HG03432 (cell line): ENCODE results near the gene CHRNA1.

Source experiments
- ATAC-seq: cut with Tn5 transposase; IDR thresholded peaks from one replicate; pipeline ENCODE4 v1.9.1; 2021; ENCODE audit warnings: mild to moderate bottlenecking, moderate library complexity; ENCODE audit not compliant: unreplicated experiment

Gene CHRNA1

DNA sequence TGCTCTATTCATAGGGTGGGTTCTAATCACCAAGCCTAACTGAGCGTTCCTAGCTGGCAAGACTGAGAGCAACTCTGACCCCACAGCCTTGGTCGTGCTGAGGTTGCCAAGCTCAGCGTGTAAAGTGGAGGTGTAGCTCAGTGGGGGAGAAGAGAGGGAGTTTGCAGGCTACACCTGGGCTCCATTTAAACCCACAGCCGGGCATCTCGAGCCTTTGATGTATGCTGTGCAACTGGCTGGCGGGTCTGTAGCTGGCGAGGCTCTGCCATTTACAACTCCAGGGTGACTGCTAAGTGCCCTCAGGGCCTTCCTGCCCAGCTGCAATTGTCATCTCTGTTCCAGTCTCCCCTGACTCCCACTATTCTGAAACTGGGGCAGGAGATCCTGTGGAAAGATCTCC is 20.0 kb upstream of the CHRNA1 start:
- no peak for ATAC-seq

DNA sequence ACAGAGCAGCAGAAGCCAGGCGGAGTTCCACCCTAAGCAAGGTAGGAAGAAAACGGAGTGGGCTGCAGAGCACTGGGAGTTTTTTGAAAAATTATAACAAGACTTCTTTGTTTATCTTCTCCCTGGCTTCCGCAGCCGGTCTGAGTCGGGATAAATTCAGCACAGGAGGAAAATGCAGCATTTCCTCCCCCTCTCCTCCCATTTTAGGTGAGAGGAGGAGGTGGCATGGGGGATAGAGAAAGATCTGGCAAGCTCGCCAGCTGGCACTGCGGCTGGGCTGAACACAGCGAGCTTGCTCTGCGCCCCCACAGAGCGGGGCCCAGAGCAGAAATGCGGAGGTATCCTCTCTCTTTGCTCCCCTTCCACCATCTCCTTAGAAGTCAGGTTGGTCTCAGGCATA is 17.7 kb upstream of the CHRNA1 start:
- no peak for ATAC-seq

DNA sequence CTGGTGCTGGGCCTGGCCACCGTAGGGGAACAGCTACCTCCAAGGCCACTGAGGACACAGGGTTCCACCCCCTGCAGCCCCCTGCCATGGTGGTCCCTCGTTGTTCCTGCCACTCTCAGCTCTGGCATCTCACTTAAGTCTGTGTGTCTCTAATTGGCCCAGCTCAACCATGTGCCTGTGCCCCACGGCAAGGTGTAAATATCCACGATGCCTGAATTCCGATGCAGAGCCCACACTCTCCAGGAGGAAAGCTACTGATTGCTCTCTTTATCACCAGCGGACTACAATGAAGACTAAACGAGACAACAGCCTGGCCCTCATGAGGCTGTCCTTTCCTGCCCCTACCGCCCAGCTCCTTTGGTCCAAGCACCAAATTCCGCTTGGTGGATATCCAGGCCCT is 17.0 kb upstream of the CHRNA1 start:
- ATAC-seq = no peak

DNA sequence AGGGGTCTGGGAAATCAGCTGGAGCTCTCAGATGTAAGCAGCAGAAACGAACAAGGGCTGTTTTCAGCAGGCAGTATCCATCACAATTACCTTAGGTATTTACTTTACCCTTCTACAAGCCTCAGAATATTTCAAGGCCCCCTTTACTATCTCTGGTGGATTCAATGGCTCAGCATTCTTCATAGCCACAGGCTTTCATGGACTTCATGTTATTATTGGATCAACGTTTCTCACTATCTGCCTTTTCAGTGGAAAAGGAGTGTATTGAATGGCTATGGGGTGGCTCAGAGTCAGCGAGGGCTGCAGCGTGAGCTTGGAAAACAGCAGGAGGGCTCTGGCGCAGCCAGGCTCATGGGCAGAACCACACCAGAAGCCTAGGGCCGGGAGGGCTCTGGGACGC is 16.6 kb upstream of the CHRNA1 start:
- ATAC-seq = no peak

DNA sequence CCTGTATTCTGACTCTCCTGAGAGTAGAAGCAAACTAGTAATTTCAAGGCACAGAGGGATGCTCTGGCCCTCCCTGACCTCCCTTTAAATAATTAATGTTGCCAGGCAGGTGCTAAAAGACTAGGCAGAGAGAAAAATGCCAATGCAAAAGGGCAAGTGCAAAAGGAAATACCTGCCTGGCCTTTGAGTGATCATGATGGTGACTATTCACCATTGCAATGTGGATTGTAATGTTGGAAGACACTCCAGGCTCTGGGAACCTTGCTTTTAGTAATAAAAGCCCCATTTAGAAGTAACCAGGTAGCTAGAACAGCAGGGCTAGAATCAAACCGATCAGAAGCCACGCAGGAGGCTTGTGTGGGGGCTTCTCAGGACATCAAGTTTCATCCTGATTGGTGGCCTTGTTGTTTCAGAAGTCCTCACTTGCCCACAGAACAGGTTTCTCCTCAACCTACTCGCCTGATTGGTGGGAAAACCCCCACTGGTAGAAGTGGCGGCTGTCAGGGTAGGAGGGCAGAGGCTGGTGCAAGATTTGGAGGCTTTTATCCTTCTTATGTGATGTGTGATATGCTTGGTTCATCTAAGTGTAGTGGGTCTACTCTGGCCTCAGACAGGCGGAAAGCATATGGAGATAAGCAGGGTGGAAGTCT is 16.0 kb upstream of the CHRNA1 start:
- no peak for ATAC-seq

DNA sequence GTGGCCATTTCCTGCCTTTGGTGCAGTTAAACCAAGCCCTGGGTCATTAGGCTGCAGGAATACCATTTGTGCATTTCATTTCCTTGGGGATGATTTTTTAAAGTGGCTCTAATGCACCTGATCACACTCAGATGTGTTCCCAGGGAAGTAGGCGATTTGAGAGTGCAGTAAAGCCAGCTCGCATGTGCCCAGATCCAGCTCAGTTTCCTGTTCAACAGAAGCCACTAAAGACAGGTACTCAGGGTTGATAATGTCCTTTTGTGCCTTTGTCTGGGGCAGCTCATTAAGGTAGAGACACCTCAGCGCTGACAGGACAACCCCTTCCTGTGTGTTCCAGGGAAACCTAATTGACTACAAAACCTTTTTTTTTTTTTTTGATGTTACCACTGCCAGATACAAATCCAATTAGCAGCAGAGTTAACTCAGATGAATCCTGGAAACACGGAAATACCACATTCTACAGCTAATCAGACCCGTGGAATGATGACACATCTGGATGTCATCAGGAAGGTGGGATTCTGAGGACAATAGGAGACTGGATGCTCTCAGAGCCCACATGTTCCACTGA is 15.2 kb upstream of the CHRNA1 start:
- no peak for ATAC-seq

DNA sequence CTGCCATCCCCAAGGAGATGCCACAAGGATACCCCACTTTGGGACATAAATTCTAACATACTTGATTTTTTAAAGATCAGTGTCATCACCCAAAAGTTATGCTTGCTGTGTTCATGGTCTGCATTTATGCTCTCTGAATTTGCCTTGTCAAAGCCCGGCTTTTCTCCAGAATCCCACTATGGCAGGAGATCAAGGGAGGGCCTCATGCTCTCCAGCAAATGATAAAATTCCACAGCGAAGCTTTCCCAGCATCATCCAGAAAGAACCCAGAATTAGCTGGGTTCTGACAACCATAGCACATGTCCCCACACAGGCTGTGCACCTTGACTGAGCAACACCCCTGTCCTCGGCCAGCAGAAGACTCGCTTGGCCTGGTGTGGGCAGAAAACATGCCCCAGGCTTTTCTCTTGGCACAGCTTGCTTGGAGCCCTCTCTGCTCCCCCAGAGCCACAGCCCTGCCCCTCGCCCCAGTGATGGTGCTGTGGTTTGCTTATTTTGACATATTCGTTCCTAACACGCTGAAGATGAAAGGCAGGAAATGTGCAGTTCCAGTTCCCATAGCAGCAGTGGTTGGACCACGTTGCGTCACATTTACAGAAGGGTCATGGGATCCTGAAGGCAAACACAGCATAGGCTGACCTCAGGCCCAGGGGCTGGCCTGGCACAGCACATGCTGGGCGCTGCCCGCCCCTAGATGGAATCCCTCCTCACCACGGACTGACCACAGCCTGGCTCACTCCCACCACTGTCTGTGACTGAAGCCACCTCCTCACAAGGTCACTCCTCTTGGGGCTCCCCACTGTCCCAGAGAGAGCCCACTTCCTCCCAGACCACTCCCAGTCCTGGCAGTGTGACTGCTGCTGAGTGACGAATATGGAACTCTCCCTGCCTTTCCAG is 14.1 kb upstream of the CHRNA1 start:
- ATAC-seq = peak; percentile 76

DNA sequence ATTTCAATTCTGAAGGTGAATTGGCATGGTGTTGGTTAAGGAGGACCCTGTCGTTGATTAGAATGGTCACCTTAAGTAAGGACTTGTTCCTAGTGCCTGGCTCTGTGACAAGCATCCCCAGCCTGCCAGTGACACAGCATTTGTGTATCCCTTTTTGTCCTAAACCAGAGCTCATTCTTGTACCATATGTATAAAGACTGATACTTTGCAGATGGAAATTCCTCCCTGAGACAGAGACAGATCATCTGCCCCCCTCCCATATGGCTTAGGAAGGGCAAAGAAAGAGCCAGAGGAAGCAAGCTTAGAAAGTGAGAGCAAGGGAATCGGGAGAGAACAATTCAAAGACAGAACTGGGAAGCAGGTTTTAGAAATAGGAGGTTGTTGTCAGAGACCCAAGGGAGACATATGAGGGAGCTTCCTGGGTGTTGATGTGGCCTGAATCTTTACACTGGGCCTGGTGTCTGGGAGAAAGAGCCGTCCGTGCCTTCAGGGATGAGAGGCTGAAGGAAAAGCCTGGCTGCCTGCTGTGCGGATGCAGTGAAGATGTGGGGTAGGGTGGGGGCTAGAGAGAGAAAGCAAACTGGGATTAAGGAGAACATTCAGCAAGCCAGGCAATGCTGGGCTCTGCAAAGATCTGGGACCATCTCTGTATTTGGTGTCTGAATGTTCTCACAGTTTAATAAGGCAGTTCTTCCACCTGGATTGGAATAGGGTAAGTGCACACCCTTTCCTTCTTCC is 13.2 kb upstream of the CHRNA1 start:
- no peak for ATAC-seq

DNA sequence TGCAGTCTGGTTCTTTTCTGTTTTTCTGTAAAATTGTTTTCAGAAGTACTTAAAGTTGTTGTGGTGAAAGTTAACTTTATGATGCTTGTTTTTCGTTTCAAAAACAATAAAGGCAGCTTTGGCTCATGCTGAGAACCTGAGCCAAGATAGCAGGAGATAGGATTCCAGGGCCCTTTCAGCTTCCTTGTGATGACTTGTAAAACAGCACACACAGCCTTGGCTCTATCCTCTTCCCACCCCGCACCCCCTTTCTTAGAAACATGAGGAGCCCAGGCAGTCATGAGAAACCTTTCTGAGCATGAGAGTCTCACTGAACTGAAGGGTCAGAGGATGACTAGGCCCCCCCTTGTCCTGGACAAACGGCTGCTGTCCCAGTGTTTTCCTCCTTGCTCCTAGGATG is 12.4 kb upstream of the CHRNA1 start:
- ATAC-seq = no peak

DNA sequence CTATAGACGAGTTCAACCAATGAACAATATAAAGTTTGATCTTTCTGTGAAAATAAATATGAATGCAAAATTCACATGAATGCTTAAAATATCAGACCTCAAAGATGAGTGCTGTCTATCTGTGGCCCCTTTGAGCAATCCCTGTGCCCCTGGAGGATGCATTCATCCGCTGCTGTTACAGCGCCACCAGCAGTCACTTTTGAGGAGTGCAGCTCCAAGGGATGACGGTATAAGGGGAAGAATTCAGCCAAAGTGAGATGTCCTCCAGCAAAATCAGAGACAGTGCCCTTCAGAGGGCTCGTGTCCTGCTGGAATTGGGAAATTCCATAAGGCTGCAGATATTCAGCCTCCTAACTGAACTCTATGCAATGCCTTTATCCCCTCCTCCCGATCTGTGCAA is 12.0 kb upstream of the CHRNA1 start:
- no peak for ATAC-seq

DNA sequence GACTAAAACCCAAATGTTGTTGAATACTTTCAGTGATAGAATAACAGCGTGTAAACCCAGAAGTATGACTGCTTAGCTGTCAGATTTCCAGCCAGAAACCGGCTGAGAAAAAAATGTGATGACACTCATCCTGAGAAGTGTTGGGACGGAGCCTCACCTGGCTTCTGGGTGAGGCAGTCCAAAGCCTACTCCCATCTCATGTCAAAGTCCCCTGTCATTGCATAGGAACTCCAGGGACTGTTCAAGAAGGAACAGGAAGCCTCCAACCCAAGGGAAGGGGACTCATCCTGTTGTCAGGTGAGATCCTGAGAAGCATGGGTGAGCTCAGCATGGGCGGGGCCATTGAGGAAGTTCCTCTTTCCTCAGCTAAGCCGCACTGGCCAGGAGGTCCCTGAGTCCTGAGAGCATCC is 11.3 kb upstream of the CHRNA1 start:
- ATAC-seq = no peak

DNA sequence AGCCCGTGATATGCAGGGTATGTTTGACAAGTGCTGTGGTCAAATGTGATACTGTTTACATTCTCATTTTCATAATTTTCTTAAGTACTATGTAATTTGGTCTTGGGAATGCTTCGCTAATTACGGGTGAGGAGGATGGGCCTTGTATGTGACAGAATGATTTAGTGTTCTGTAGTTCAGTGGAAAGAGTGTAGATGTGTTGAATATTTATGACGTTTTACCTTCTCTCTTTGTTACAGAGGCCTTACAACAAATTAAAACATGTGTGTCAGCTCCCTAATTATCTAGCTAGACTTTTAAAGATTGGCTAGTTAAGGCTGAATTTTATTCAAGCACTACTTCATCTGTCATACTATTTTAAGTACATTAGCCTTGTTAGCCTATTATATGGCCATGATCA is 10.6 kb upstream of the CHRNA1 start:
- no peak for ATAC-seq

DNA sequence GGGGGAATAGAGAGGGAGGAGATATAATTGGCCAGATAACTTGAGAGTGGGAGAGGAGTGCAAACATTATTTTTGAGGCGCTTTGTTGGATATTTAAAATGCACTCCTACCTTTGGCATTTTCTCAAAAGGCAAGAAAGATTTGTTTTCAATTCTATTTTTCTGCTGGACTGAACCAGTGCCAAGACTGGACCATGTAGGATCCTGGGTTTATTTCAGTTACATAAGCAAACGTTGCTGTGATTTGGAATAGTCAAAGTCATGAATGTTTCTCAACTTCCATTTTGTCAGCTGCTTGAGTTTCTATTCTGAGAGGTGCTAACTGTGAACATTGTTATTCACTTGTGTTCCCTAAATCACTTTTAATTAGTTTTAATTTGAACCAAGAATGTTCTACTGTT is 8.9 kb upstream of the CHRNA1 start:
- ATAC-seq = no peak

DNA sequence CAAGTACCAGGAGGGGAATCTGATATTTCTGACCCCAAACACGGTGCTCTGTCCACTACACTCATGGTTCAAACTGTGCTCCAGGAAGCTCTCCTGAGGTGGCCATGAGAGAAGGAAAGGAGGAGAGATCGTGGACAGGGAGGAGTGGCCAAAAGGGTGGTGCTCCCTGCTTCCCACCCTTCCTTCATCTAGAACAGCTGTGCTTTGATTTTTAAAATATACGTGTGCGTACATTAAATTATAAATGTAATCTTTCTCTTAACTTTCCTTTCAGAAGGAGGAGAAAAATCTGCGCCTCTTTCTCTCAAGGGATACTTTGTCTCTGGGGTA is 8.2 kb upstream of the CHRNA1 start:
- ATAC-seq = no peak

DNA sequence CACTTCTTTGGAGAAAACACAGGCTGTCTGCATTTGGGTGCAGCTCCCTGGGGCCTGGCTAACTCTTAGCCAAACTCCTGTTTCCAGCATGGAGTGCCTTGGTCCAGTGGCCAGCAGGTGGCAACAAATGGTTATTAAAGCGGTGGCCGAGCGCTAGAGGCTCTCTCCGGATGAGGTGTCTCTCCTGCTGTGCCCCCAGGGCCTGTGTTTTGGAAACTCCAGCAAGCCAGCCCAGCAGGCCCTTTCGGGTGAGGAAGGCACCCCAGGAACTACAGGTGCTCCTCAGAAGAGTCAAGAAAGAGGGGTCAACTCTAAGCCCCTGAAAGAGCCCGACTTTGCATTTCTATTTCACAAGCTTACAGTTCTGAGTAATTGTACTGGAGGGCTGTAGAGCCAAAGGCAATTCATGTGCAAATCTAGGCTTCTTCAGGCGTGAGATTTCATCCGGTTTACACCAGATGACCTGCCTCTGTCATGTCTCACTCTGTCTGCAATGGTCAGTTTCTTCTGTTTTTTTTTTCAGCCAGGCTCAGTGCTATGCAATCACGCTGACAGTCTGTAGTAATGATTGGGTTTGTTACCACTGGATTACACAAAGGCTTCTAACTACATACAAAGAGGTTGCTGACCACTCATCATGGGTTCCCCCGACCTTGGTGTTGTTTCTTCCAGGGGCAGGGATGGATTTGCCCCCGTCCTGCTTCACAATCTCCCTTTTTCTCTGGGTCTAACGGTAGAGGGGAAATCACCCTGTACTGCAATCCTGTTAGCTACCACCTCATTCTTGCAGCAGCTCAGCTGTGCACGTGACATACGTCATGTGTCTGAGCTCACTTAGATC is 7.6 kb upstream of the CHRNA1 start:
- ATAC-seq = peak; percentile 81

DNA sequence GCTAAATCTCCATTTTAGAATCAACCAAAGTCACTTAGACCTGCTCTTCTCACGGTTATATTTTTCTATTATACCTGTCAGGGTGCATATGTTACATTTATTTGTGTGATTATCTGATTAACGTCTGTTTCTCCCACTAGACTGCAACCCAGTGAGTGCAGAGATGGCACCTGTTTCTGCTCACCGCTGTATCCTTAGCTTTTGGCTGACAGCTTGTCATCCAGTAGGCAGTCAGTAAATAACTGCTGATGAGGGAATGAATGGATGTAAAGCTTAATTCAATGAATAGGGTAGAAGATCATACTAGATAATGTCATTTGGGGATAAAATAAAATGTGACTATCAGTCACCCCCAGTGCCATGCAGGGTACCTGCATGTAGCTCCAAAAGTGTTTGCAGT is 6.9 kb upstream of the CHRNA1 start:
- ATAC-seq = peak; percentile 7

DNA sequence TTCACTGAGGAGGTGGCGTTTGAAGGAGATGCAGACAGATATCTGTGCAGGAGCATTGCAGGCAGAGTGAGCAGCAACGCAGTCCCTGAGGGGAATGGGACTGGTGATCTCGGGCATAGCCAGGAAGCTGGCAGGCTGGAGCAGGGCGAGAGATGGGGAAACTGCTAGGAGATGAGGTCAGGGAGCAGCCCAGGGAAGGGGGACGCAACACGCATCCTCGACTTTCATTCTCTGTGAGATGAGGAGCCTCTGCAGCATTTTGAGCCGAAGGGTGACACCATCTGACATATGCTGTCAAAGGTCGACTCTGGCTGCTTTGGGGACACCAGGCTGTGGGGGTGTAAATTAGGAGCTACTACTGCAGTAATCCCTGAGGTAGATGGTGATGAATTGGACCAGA is 4.3 kb upstream of the CHRNA1 start:
- ATAC-seq = no peak

DNA sequence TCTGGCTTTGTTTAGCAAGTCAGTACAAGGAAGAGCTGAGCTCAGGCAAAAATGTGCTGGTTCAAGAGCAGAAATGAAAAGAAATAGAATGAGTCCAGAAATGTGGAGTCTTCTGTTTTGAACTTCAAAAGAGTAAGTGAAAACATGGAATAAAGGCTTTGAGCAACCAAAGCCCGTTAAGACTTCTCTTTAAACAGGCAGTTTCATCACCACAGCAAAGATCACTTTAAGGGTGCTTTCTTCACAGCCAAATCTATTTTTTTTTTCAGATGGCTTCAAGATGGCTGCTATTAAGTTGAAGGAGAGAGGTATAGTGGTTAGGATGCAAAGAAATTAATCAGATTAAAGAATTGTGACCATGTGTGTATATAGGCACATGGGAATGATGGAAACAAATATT is 2.0 kb upstream of the CHRNA1 start:
- no peak for ATAC-seq

DNA sequence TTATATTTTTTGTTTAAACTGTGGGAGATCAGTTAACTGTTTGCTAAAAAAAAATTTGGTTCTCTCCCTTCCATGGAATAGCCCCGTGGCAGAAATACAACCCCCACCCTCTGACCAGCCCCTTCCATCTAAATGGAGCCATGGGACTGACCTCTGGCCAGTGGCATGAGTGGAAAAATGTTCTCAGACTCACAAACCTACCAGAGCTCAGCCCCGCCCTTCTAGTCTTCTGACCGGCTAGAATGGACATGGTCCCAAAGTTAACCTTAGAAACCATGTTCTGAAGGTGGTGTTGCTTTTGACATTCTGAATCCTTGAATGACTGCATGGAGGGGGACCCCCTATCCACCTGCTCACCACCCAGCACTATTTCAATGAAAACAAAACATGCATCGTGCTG is 1.3 kb upstream of the CHRNA1 start:
- ATAC-seq = no peak

DNA sequence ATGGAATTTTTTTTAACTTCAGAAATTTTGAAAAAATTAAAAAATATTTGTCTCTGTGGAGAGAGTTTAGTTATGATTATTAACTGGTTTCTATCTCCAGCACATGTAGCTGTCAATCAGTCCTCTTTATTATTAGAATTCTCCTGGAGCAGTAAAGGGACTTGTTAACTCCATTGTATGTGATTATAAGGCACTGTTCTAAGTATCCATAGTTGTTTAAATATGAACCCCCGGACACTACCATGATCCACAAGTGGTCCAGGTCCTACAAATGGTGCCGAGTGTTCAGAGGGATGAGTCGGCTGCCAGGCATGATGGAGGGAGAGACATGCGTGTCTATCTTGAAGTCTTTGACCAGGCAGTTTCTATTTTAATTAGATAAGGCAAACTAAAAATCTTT is 492 bp downstream of the CHRNA1 start:
- ATAC-seq = no peak

DNA sequence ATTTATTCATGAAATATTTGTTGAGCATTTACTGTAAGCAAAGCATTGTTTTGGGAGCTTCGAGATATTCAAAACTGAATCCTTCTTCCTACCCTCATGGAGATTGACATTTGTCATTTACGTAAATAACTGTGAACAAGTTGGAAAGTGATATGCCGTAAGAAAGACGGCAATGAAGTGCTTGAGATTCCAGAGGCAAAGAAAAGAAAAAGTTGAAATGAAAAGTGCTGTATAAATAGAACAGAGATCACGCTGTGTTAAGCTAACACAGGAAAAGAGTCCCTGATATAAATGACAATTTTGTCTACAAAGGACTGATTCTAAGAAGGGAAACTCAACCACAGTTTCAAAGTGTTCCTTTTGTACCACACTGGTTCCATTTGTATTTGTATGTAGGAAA is 1.8 kb downstream of the CHRNA1 start:
- ATAC-seq = no peak
